ENCODE measurements around the gene GEN1. TPM values are rescaled to one million over a fixed set of nuclear protein-coding genes. Genes with fewer than 3 reads are reported as not detected.
"Not testable (repeated sequence)": the region's sequence is repeated elsewhere in the genome, so short reads cannot be mapped to it uniquely, and the experiment has no call there.

The GEN1 gene
- total RNA-seq, 1 experiment from 2014 or later = 251 TPM

DNA sequence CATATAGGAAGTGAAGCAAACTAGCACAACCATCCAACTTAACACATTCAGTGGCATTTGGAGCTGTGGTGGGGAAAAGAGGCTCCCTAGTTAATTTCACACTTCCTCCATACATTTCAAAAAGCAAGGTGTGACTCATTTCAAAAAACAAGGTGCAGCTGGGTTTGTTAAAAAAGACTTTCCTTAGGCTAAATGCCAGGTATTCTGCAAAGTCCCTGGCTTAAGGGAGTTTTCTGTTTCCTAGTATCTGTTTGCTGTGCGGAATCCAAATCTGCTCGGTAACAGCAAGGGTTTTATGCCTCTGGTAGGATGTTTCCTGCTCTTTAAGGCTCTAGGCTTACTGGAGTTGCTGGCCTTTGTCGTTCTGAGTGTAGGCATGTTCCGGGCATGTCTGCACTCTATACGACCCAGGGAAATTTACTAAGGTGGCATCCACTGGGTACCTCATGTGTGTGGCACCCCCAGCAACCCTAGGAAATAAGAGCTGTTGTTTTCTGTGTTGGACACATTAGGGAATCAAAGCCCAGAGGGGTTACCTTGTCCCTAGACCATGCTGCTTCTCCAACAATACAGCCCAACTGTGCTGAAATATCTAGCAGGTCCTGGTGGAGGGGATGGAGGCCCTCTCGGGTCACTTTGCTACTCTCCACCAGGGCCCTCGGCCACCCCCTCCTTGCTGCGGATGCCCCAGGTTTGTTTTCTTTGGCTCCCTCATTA, 61.7 kb downstream of the GEN1 start:
- Histone ChIP-seq H3K9ac (ENCODE audit: low read length) (0 out of 2 replicates have a peak overlapping the region, but pooled peaks have one; percentile 5), H3K9me3 (ENCODE audit: low read length) (no peaks in the 10 kb centered on the region), H3K4me2 (ENCODE audit: low read depth, low read length, poor library complexity, severe bottlenecking) (peak overlapping the region; percentile 21), H4K20me1 (ENCODE audit: insufficient read depth, low read depth, low read length) (no peaks in the 10 kb centered on the region), H3K4me1 (ENCODE audit: low read length) (peaks cover 78% of the 10 kb centered on the region), H3K27me3 (ENCODE audit: low read length) (no peaks in the 10 kb centered on the region), H3K9me2 (replicated peaks; ENCODE audit: insufficient read depth, low read length) (no peaks in the 10 kb centered on the region), H3K79me2 (ENCODE audit: low read length) (no peaks in the 10 kb centered on the region), H2AFZ (ENCODE audit: low read length) (peak overlapping the region; percentile 38), H3K36me3 (ENCODE audit: insufficient read depth, low read length) (no peaks in the 10 kb centered on the region), H3K27ac (ENCODE audit: low read length) (peak overlapping the region; percentile 94), H3K4me3 (ENCODE audit: low read length) (no peak overlapping the region)
- DNase-seq = peak; percentile 56

DNA sequence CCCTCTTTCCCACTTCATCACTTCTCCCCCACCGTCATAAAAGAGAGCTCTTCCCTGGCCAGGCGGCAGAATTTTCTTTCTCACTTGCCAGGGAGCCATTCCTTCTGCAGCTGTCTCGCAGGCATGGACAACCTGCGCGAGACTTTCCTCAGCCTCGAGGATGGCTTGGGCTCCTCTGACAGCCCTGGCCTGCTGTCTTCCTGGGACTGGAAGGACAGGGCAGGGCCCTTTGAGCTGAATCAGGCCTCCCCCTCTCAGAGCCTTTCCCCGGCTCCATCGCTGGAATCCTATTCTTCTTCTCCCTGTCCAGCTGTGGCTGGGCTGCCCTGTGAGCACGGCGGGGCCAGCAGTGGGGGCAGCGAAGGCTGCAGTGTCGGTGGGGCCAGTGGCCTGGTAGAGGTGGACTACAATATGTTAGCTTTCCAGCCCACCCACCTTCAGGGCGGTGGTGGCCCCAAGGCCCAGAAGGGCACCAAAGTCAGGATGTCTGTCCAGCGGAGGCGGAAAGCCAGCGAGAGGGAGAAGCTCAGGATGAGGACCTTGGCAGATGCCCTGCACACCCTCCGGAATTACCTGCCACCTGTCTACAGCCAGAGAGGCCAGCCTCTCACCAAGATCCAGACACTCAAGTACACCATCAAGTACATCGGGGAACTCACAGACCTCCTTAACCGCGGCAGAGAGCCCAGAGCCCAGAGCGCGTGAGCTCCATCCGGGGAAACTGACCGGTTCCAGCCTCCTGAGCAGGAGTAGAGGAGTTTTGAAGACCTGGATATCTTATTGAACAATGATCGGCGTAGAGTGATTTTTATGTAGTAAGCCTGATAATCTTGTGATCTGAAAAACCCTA, 62.7 kb downstream of the GEN1 start, which contains the start of gene MSGN1:
MSGN1 (plus strand) TSS at position 65 of the 850 bp plus-strand sequence; CDS start at position 124, 59 bp downstream.
- H3K4me2 ChIP-seq (ENCODE audit: low read depth, low read length, poor library complexity, severe bottlenecking) = peak within 1 kb of the TSS; percentile 21

DNA sequence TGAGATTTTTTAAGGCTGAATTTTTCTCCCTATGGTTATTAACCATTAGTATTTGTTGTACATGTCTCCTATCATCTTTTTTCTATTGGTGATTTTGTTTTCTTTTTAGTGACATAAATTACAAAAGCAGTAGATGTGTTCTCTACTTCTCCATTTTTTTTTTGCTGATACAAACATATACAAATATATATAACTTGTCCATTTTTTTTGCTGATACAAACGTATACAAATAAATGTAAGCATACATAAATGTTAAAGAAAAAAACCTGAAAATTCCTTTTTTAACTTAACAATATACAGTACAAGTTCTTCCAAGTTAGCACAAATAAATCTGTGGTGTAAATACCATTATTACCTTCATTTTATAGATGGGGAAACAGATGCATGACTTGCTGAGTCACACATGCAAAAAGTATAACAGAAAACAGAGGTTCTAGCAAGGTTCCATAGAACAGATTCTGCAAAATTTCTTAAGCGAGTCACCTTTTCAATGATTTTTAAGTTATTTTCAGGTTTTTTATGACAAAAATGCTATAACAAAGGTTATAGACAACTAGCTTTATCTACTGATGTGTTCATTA, 64.4 kb downstream of the GEN1 start:
- Histone ChIP-seq H3K36me3 (ENCODE audit: insufficient read depth, low read length) (no peaks in the 10 kb centered on the region), H3K4me2 (ENCODE audit: low read depth, low read length, poor library complexity, severe bottlenecking) (peak overlapping the region; percentile 46), H3K9ac (ENCODE audit: low read length) (peak overlapping the region; percentile 26), H3K79me2 (ENCODE audit: low read length) (no peaks in the 10 kb centered on the region), H3K9me3 (ENCODE audit: low read length) (no peaks in the 10 kb centered on the region), H2AFZ (ENCODE audit: low read length) (peak overlapping the region; percentile 75), H3K27ac (ENCODE audit: low read length) (peak overlapping the region; percentile 72), H3K27me3 (ENCODE audit: low read length) (no peaks in the 10 kb centered on the region), H3K4me3 (ENCODE audit: low read length) (no peak overlapping the region), H3K9me2 (replicated peaks; ENCODE audit: insufficient read depth, low read length) (no peaks in the 10 kb centered on the region), H3K4me1 (ENCODE audit: low read length) (peaks cover 86% of the 10 kb centered on the region), H4K20me1 (ENCODE audit: insufficient read depth, low read depth, low read length) (no peaks in the 10 kb centered on the region)
- peak; percentile 61 for DNase-seq

More for the DNA sequence above, 62.7 kb downstream of the GEN1 start, which contains the start of gene MSGN1:
- 0 out of 2 replicates have a peak within 1 kb of the TSS, but pooled peaks have one; percentile 5 for H3K9ac ChIP-seq (ENCODE audit: low read length)
- H3K4me1 ChIP-seq (ENCODE audit: low read length) = peaks cover 86% of the 10 kb centered on the region
- no peaks in the 10 kb centered on the region for H3K9me3 ChIP-seq (ENCODE audit: low read length)
- H3K36me3 ChIP-seq (ENCODE audit: insufficient read depth, low read length) = no peaks in the 10 kb centered on the region
- H3K79me2 ChIP-seq (ENCODE audit: low read length) = no peaks in the 10 kb centered on the region
- H3K27me3 ChIP-seq (ENCODE audit: low read length) = no peaks in the 10 kb centered on the region
- no peaks in the 10 kb centered on the region for H3K9me2 ChIP-seq (replicated peaks; ENCODE audit: insufficient read depth, low read length)
- no peak within 1 kb of the TSS for H3K4me3 ChIP-seq (ENCODE audit: low read length)
- peak within 1 kb of the TSS; percentile 94 for H3K27ac ChIP-seq (ENCODE audit: low read length)
- no peak for DNase-seq
- peak within 1 kb of the TSS; percentile 75 for H2AFZ ChIP-seq (ENCODE audit: low read length)
- H4K20me1 ChIP-seq (ENCODE audit: insufficient read depth, low read depth, low read length) = no peaks in the 10 kb centered on the region

DNA sequence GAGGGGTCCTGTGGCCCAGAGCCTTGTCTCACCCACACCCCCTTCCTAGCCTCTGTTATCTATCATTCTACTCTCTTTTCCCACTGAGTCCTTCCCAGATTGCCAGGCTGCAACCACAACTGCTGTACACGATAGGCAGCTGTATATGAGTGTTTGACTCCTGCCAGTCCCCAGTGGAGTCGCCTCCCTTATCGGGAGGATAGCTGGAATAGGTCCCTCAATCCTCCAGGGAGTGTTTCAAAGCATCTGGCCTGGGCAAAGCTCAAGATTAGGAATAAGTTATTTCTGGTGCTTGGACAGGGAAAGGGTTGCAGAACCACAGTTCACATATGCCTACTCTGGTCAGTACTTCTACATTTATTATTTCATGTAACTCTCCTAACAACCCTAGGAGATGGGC, 67.1 kb downstream of the GEN1 start:
- H3K9me2 ChIP-seq (replicated peaks; ENCODE audit: insufficient read depth, low read length) = no peaks in the 10 kb centered on the region
- DNase-seq = no peak
- no peaks in the 10 kb centered on the region for H4K20me1 ChIP-seq (ENCODE audit: insufficient read depth, low read depth, low read length)
- peak overlapping the region; percentile 66 for H3K4me2 ChIP-seq (ENCODE audit: low read depth, low read length, poor library complexity, severe bottlenecking)
- peak overlapping the region; percentile 89 for H3K27ac ChIP-seq (ENCODE audit: low read length)
- no peak overlapping the region for H3K4me3 ChIP-seq (ENCODE audit: low read length)
- H3K27me3 ChIP-seq (ENCODE audit: low read length) = no peaks in the 10 kb centered on the region
- H3K4me1 ChIP-seq (ENCODE audit: low read length) = peaks cover 83% of the 10 kb centered on the region
- H3K9ac ChIP-seq (ENCODE audit: low read length) = no peak overlapping the region; the same call in 1 of the 2 replicates
- H3K36me3 ChIP-seq (ENCODE audit: insufficient read depth, low read length) = no peaks in the 10 kb centered on the region
- no peaks in the 10 kb centered on the region for H3K79me2 ChIP-seq (ENCODE audit: low read length)
- no peaks in the 10 kb centered on the region for H3K9me3 ChIP-seq (ENCODE audit: low read length)
- no peak overlapping the region; the same call in 1 of the 2 replicates for H2AFZ ChIP-seq (ENCODE audit: low read length)

- DNase-seq = peak; percentile 66
- H3K9me2 ChIP-seq (replicated peaks; ENCODE audit: insufficient read depth, low read length) = no peaks in the 10 kb centered on the region
- H2AFZ ChIP-seq (ENCODE audit: low read length) = peak overlapping the region; percentile 69
- H3K4me3 ChIP-seq (ENCODE audit: low read length) = peak overlapping the region; percentile 35
- H3K27me3 ChIP-seq (ENCODE audit: low read length) = no peaks in the 10 kb centered on the region
- no peaks in the 10 kb centered on the region for H3K9me3 ChIP-seq (ENCODE audit: low read length)
- H3K4me1 ChIP-seq (ENCODE audit: low read length) = peaks cover 90% of the 10 kb centered on the region
- peak overlapping the region; percentile 89 for H3K27ac ChIP-seq (ENCODE audit: low read length)
- no peaks in the 10 kb centered on the region for H3K79me2 ChIP-seq (ENCODE audit: low read length)
- no peaks in the 10 kb centered on the region for H3K36me3 ChIP-seq (ENCODE audit: insufficient read depth, low read length)
- peak overlapping the region; percentile 59 for H3K9ac ChIP-seq (ENCODE audit: low read length)
- no peaks in the 10 kb centered on the region for H4K20me1 ChIP-seq (ENCODE audit: insufficient read depth, low read depth, low read length)
- peak overlapping the region; percentile 66 for H3K4me2 ChIP-seq (ENCODE audit: low read depth, low read length, poor library complexity, severe bottlenecking)
These were observed 67.9 kb downstream of the GEN1 start for GRCh38 chr2:17821535-17822444.

DNA sequence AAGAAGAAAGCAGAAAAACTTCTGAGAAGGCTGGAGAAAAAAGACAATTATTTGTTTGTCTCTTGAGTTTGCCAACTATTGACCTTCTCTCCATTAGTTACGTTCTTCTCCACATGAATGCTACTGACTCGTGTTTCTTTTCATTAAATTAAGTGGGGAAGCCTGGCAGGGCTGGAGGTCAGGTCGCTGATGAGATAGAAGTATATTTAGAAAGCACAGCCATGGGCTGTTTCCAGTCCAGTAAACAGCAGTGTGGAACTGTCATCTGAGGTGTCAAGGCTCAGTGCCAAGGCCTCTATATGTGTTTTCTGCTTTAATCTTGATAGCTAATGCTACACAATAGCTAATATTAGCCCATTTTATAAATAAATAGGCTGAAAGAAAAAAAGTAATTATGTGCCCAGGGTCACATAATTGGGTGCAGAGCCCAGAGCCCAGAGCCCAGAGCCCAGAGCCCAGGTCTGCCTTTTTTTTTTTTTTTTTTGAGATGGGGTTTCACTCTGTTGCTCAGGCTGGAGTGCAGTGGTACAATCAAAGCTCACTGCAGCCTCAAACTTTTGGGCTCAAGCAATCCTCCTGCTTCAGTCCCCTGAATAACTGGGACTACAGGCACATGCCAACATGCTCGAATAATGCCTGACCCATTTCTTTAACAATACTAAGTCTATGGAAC, 68.6 kb downstream of the GEN1 start:
- peak overlapping the region; percentile 35 for H3K4me3 ChIP-seq (ENCODE audit: low read length)
- H3K27me3 ChIP-seq (ENCODE audit: low read length) = no peaks in the 10 kb centered on the region
- peak overlapping the region; percentile 69 for H2AFZ ChIP-seq (ENCODE audit: low read length)
- peak overlapping the region; percentile 59 for H3K9ac ChIP-seq (ENCODE audit: low read length)
- H3K79me2 ChIP-seq (ENCODE audit: low read length) = no peaks in the 10 kb centered on the region
- no peaks in the 10 kb centered on the region for H3K36me3 ChIP-seq (ENCODE audit: insufficient read depth, low read length)
- H3K9me2 ChIP-seq (replicated peaks; ENCODE audit: insufficient read depth, low read length) = no peaks in the 10 kb centered on the region
- H3K9me3 ChIP-seq (ENCODE audit: low read length) = no peaks in the 10 kb centered on the region
- DNase-seq = peak; percentile 80
- peak overlapping the region; percentile 66 for H3K4me2 ChIP-seq (ENCODE audit: low read depth, low read length, poor library complexity, severe bottlenecking)
- H4K20me1 ChIP-seq (ENCODE audit: insufficient read depth, low read depth, low read length) = no peaks in the 10 kb centered on the region
- peak overlapping the region; percentile 89 for H3K27ac ChIP-seq (ENCODE audit: low read length)
- H3K4me1 ChIP-seq (ENCODE audit: low read length) = peaks cover 91% of the 10 kb centered on the region

DNA sequence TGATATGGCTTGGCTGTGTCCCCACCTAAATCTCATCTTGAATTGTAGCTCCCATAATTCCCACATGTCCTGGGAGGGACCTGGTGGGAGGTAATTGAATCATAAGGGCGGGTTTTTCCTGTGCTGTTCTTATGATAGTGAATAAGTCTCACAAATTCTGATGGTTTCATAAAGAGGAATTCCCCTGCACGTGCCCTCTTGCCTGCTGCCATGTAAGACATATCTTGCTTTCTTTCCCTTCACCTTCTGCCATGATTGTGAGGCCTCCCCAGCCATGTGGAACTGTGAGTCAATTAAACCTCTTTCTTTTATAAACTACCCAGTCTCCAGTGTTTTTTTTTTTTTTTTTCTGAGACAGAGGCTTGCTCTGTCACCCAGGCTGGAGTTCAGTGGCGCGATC, 69.7 kb downstream of the GEN1 start:
- Histone ChIP-seq H3K4me2 (ENCODE audit: low read depth, low read length, poor library complexity, severe bottlenecking) (peak overlapping the region; percentile 66), H3K27ac (ENCODE audit: low read length) (peak overlapping the region; percentile 89), H2AFZ (ENCODE audit: low read length) (0 out of 2 replicates have a peak overlapping the region, but pooled peaks have one; percentile 26), H3K4me1 (ENCODE audit: low read length) (peaks cover 80% of the 10 kb centered on the region)
- not testable (repeated sequence) for H3K9ac ChIP-seq (ENCODE audit: low read length); H3K27me3 ChIP-seq (ENCODE audit: low read length); H3K4me3 ChIP-seq (ENCODE audit: low read length); H3K36me3 ChIP-seq (ENCODE audit: insufficient read depth, low read length); H3K79me2 ChIP-seq (ENCODE audit: low read length); H3K9me2 ChIP-seq (replicated peaks; ENCODE audit: insufficient read depth, low read length); H4K20me1 ChIP-seq (ENCODE audit: insufficient read depth, low read depth, low read length); H3K9me3 ChIP-seq (ENCODE audit: low read length); DNase-seq
